Fibroblast of gingiva (primary cell): ENCODE data around the gene PID1.
A peak's percentile ranks its signal among the peaks of the same experiment; 100 is the strongest.
"Not testable (repeated sequence)": the region's sequence is repeated elsewhere in the genome, so short reads cannot be mapped to it uniquely, and the experiment has no call there.

ENCODE experiments used
- DNase-seq: peaks from one replicate; pipeline ENCODE4 v3.0.0-alpha.2; 2011; ENCODE audit warnings: low read depth

Gene PID1

DNA sequence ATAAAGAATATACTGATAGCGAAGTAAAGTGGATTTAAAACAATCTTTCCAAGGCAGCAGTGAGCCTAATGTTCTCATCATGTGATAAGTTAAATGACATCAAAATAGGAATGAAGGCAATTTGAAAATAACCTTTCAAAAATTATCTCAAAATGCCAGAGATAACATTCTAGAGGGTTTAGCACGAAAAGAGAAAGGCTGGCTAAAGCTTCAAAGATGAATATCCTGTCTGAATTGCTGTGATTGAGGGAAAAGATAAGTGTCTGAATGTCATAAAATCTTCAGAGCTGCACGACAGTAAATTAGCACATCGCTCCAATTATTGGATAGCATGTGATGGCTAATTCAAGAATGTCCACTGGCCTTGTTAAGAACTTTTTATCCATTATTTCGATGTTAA, 159.3 kb downstream of the PID1 start:
- no peak for DNase-seq

DNA sequence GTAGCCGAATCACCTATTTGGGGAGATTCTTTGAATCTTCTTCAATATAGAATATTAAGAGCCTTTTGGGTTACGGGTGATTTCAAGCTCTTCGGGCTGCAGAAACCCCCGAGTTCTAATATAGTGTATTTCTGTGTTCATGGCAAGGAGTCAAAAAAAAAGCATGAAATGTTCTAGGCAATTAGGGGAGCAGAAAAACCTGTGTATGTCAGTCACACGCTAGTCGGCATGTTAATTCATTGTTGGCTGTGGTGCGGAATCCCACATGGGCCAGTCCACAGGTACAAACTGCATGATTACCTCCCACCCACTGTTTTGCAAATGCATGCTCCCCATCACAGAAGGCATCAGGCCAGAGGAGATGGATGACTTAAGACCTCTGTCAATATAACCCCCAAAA, 161.9 kb downstream of the PID1 start:
- DNase-seq, result no peak

- no peak for DNase-seq
Observed at GRCh38 chr2:229107601-229108000, 163.5 kb downstream of the PID1 start.

GRCh38 chr2:229104974-229105387, 166.1 kb downstream of the PID1 start:
- no peak for DNase-seq

DNA sequence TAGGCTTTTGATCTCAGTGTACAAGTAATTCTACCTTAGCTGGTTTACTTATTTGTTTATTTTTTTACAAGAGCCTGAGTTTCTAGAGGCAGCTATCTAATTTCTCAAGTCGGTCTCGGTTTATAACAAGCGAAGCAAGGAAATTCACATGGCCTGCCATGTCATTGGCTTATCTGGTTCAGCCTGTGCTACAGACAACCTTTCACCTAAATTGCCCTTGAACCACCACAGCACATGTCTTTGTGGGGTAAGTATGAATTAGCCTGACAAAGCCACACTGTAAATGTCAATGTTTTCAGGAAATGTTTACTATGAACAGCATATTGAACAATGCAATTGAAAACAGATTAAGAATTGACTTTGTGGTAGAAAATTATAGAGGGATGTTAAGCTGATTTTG, 167.1 kb downstream of the PID1 start:
- DNase-seq, result no peak

GRCh38 chr2:229101314-229101713, 169.8 kb downstream of the PID1 start:
- DNase-seq, result no peak

DNA sequence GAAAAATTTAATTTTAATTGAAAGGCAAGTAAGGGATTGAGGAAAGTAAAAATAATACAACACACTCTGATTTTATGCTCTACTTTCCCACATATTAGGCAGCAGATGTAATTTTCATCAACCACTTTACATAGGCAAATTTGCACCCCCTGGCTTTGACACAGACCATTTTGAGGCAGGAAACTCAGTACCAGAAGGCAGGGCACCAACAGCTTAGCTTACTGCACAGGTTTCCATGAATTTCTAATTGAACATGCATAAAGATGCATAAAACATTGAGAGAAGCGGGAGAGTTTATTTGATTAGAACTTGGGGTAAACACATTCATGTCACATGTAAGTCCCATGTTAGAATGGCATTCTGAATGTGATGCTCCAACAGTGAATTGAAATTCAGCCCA, 171.9 kb downstream of the PID1 start:
- DNase-seq, result no peak

DNA sequence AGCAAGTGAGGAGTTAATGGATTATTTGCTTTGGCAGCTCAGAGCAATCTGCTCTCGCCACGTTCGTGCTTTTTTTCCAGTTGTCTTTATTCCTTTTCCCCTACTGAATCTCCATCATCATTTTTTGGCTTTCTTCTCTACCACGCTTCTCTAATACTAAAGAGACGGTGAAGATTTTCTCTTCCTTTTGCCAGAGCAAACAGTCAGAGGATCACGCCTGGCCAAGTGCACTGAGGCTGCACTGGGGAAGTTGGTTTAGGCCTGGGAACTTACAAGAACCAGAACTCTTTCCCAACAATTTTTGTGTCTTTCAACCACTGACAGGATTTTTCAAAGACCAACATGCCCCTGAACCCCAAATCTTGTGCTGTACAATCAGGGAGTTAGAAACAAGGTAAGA, 172.3 kb downstream of the PID1 start:
- no peak for DNase-seq

GRCh38 chr2:229096409-229097066, 174.5 kb downstream of the PID1 start:
- DNase-seq, result peak; percentile 12

DNA sequence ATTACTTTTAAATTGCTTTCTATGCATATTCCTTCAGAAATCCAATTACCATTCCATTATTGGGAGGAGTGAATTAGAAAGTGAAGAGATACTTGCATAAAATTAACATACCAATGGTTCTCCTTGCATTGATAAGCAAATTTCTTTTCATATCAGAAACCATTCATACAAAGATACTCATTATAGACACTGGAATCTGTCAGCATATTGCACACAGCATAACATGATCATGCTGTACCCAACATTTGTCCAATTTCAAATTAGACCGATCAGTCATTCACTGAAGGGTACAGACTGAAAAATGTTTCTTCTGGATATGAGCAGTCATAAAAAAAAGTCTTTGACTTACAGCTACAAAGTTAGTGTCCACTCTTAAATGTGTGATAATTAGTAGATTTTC, 175.6 kb downstream of the PID1 start:
- no peak for DNase-seq

- peak; percentile 8 for DNase-seq
Observed at GRCh38 chr2:229090225-229090624, 180.9 kb downstream of the PID1 start.

GRCh38 chr2:229089776-229090175, 181.3 kb downstream of the PID1 start:
- DNase-seq, result peak; percentile 69

GRCh38 chr2:229088966-229089700, 182.0 kb downstream of the PID1 start:
- DNase-seq, result no peak

GRCh38 chr2:229088517-229088913, 182.6 kb downstream of the PID1 start:
- DNase-seq, result no peak

DNA sequence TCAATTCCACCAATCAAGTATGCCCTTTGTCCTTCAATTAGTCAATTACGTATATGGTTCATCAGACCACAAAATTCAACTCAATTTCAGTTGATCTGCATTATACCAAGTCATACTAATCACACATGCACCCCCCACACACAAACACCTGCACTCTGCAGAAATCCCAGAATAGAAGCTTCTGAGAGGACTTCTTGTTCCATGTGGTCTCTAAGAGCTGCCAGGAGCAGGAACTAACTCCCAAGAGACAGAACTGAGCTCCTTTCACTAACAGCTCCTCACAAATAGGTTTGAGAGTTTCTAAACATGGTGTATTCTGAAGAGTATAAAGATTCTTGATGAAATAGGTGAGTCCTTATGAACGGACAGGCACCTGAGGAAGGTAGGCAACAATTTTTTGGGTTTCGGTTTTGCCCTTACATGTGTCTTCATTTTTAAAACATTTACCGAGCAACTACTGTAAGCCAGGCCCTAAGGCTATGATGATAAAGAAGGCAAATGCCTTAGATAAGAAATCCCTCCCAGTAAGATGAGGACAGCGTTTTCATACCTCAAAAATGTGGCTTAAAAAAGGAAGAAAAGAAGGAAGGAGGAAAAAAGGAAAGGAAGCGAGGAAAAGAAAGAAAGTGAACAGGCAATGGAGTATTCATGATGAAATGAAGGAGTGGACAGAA, 183.1 kb downstream of the PID1 start:
- no peak for DNase-seq

GRCh38 chr2:229087267-229087666, 183.8 kb downstream of the PID1 start:
- DNase-seq, result no peak

- no peak for DNase-seq
Observed at GRCh38 chr2:229085439-229085838, 185.6 kb downstream of the PID1 start.

DNA sequence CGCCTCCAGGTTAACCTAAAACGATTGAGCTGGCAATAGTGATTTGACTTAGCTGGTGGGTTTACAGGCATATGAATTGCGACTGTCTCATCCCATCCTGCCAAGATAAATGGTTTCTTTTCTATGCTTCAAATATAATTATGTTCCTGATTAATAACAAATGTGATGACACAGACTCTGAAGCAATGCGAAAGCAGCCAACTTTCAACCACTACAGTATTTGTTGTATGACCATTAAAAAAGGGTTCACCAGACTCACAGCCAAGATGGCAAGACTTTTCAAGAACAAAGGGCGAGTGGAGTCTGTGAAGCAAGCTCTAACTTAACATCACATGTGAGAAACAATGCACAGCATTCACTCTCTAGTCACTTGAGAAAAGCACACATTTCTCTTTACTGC, 186.6 kb downstream of the PID1 start:
- peak; percentile 92 for DNase-seq

GRCh38 chr2:229083606-229084340, 187.3 kb downstream of the PID1 start:
- DNase-seq, result no peak

- peak; percentile 66 for DNase-seq
Observed at GRCh38 chr2:229081411-229081810, 189.7 kb downstream of the PID1 start.

- no peak for DNase-seq
Observed at GRCh38 chr2:229080172-229080571, 190.9 kb downstream of the PID1 start.

- DNase-seq, result not testable (repeated sequence)
Observed at GRCh38 chr2:229076886-229077285, 194.2 kb downstream of the PID1 start.

DNA sequence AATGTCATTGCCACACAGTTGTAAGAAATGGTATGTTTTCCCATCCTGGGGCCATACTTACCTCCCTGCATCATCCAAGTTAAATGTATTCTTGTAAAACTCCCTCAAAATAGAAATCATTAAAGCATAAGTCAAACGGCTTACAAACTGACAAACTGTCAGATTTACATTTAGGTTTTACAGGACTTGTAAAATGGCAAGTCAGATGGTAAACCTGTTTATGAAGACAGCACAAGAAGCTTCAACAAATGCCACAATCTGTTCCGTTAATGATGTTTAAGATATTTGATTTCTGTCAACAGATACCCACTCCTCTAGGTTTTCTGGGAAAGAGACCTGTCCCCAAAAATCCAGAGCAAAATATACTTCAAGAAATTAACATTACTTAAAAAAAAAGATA, 197.2 kb downstream of the PID1 start:
- no peak for DNase-seq
